ENCODE data around the gene FYB1.

FYB1 gene

DNA sequence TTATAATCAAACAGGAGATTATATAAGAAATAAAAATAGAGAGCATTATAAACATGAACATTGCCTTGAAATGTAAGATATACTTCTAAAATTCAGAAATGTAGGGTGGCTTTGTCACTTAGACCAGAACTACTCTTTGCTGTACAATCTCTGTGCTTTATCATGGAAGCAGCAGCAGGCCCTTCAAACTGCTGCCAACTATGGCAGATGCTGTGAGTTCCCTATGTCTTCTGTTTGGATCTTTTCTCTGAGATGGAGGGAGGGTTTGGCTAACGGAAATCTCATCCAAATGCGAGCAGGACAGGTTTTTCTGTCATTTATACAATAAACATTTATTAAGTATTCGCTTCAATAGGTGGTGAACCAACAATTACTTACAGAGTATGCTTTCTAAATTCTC, 110.4 kb downstream of the FYB1 start:
- TF ChIP-seq, protein P1, sequence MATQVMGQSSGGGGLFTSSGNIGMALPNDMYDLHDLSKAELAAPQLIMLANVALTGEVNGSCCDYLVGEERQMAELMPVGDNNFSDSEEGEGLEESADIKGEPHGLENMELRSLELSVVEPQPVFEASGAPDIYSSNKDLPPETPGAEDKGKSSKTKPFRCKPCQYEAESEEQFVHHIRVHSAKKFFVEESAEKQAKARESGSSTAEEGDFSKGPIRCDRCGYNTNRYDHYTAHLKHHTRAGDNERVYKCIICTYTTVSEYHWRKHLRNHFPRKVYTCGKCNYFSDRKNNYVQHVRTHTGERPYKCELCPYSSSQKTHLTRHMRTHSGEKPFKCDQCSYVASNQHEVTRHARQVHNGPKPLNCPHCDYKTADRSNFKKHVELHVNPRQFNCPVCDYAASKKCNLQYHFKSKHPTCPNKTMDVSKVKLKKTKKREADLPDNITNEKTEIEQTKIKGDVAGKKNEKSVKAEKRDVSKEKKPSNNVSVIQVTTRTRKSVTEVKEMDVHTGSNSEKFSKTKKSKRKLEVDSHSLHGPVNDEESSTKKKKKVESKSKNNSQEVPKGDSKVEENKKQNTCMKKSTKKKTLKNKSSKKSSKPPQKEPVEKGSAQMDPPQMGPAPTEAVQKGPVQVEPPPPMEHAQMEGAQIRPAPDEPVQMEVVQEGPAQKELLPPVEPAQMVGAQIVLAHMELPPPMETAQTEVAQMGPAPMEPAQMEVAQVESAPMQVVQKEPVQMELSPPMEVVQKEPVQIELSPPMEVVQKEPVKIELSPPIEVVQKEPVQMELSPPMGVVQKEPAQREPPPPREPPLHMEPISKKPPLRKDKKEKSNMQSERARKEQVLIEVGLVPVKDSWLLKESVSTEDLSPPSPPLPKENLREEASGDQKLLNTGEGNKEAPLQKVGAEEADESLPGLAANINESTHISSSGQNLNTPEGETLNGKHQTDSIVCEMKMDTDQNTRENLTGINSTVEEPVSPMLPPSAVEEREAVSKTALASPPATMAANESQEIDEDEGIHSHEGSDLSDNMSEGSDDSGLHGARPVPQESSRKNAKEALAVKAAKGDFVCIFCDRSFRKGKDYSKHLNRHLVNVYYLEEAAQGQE (IDR thresholded peaks at IDR 0.05; ENCODE audit: low read depth) = no peak
- no peak for TF ChIP-seq TEAD4 (IDR thresholded peaks at IDR 0.05)
- no peak for TF ChIP-seq YY1 (IDR thresholded peaks at IDR 0.05; ENCODE audit: low read depth)
- TF ChIP-seq FOXM1 (IDR thresholded peaks at IDR 0.05; ENCODE audit: borderline replicate concordance, low read depth) = no peak
- TF ChIP-seq CEBPB (IDR thresholded peaks at IDR 0.05) = no peak
- TF ChIP-seq, protein P2, sequence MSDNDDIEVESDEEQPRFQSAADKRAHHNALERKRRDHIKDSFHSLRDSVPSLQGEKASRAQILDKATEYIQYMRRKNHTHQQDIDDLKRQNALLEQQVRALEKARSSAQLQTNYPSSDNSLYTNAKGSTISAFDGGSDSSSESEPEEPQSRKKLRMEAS (IDR thresholded peaks at IDR 0.05) = no peak
- TF ChIP-seq CREB1 (IDR thresholded peaks at IDR 0.05; ENCODE audit: low read depth) = no peak
- no peak for TF ChIP-seq ZBTB7A (IDR thresholded peaks at IDR 0.05; ENCODE audit: low read depth)
- TF ChIP-seq NFIC (IDR thresholded peaks at IDR 0.05) = no peak
- TF ChIP-seq TCF12 (IDR thresholded peaks at IDR 0.05; ENCODE audit: low read depth) = no peak
- TF ChIP-seq, protein P3, sequence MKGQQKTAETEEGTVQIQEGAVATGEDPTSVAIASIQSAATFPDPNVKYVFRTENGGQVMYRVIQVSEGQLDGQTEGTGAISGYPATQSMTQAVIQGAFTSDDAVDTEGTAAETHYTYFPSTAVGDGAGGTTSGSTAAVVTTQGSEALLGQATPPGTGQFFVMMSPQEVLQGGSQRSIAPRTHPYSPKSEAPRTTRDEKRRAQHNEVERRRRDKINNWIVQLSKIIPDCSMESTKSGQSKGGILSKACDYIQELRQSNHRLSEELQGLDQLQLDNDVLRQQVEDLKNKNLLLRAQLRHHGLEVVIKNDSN (IDR thresholded peaks at IDR 0.05) = no peak
- TF ChIP-seq EP300 (IDR thresholded peaks at IDR 0.05; ENCODE audit: borderline replicate concordance) = no peak
- TF ChIP-seq TAF1 (IDR thresholded peaks at IDR 0.05; ENCODE audit: low read depth) = no peak
- no peak for TF ChIP-seq RAD21 (IDR thresholded peaks at IDR 0.05; ENCODE audit: low read depth)

DNA sequence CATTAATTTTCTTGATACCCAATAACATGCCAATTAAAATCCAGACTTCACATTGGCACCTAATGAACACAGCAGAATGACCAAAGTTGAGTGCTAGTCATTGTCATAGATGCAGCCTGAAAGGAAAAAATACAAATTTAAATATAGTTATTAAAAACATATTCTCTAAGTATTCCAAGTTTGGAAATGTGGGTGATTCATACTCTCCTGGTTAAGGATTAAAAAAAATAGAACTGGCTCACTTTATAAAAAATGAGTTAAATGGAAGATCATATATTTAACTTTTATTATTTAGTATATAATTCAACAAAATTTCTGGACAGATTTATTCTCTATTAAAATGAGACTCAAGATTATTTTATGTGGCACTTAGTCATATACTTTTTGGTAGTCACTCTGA, 112.0 kb downstream of the FYB1 start:
- TF ChIP-seq CREB1 (IDR thresholded peaks at IDR 0.05; ENCODE audit: low read depth) (no peak), YY1 (IDR thresholded peaks at IDR 0.05; ENCODE audit: low read depth) (no peak), ZBTB7A (IDR thresholded peaks at IDR 0.05; ENCODE audit: low read depth) (no peak), TCF12 (IDR thresholded peaks at IDR 0.05; ENCODE audit: low read depth) (no peak), RAD21 (IDR thresholded peaks at IDR 0.05; ENCODE audit: low read depth) (no peak), TAF1 (IDR thresholded peaks at IDR 0.05; ENCODE audit: low read depth) (no peak), CEBPB (IDR thresholded peaks at IDR 0.05) (no peak)
- TF ChIP-seq, protein P1 (IDR thresholded peaks at IDR 0.05; ENCODE audit: low read depth) = no peak
- TF ChIP-seq, protein P3 (IDR thresholded peaks at IDR 0.05) = no peak
- TF ChIP-seq, protein P2 (IDR thresholded peaks at IDR 0.05) = no peak

DNA sequence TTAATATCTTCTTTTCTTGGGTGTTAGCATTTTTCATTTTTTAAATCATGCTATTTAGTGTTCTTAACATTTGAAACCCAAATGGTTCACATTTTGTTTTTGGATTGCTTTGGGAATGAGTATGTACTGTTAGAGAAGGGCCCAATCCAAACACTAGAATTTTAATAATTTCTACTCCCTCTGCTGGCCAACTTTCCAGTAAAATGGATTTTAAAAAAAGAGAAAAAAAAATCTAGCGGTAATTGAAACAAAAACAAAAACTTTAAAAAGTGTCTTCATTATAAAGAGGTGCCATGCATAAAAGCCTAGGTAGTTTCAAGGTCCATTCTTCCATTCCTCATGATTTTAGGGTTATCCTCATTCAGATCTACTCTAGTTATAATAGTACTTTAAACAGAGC, 113.0 kb downstream of the FYB1 start:
- TF ChIP-seq TEAD4 (IDR thresholded peaks at IDR 0.05) (no peak), CEBPB (IDR thresholded peaks at IDR 0.05) (no peak), CREB1 (IDR thresholded peaks at IDR 0.05; ENCODE audit: low read depth) (no peak), NFIC (IDR thresholded peaks at IDR 0.05) (no peak), TCF12 (IDR thresholded peaks at IDR 0.05; ENCODE audit: low read depth) (no peak), FOXM1 (IDR thresholded peaks at IDR 0.05; ENCODE audit: borderline replicate concordance, low read depth) (no peak), TAF1 (IDR thresholded peaks at IDR 0.05; ENCODE audit: low read depth) (no peak), ZBTB7A (IDR thresholded peaks at IDR 0.05; ENCODE audit: low read depth) (no peak)
- TF ChIP-seq, protein P2 (IDR thresholded peaks at IDR 0.05) = no peak
- TF ChIP-seq, protein P1 (IDR thresholded peaks at IDR 0.05; ENCODE audit: low read depth) = no peak
- TF ChIP-seq, protein P3 (IDR thresholded peaks at IDR 0.05) = no peak

DNA sequence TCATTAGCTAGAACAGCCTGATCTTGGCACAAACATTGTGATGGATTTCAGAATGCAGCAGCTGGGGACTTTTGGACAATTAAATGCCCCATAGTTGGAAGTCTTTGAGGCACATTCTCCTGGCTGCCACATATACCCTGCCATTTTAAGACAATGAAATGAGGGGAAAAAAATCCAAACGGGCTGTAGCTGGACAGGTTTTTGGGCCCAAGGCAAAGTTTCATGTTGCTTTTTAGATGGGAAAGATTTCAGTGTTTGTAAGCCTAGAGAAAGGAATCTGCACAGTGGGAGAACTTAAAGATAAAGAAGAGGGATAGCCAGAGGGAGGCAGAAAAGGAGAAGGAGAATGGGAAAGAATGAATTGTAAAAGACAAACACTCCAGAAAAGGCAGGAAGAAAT, 115.1 kb downstream of the FYB1 start:
- TF ChIP-seq TAF1 (IDR thresholded peaks at IDR 0.05; ENCODE audit: low read depth) = no peak
- no peak for TF ChIP-seq CREB1 (IDR thresholded peaks at IDR 0.05; ENCODE audit: low read depth)
- no peak for TF ChIP-seq CEBPB (IDR thresholded peaks at IDR 0.05)
- TF ChIP-seq, protein P2 (IDR thresholded peaks at IDR 0.05) = no peak
- TF ChIP-seq TCF12 (IDR thresholded peaks at IDR 0.05; ENCODE audit: low read depth) = no peak
- TF ChIP-seq, protein P3 (IDR thresholded peaks at IDR 0.05) = no peak
- no peak for TF ChIP-seq YY1 (IDR thresholded peaks at IDR 0.05; ENCODE audit: low read depth)
- no peak for TF ChIP-seq NFIC (IDR thresholded peaks at IDR 0.05)
- no peak for TF ChIP-seq EP300 (IDR thresholded peaks at IDR 0.05; ENCODE audit: borderline replicate concordance)
- TF ChIP-seq ZBTB7A (IDR thresholded peaks at IDR 0.05; ENCODE audit: low read depth) = no peak
- TF ChIP-seq TEAD4 (IDR thresholded peaks at IDR 0.05) = no peak

All from Ishikawa (cell line).